ENCODE measurements around the gene F7. TPM values are rescaled to one million over a fixed set of nuclear protein-coding genes. Genes with fewer than 3 reads are reported as not detected.

The F7 gene
- total RNA-seq (2012; rRNA removed) (under 0.01 TPM in 1 of 2 replicates, not detected in the other), polyA plus RNA-seq (2012; rRNA removed) (0.07 and 0.09 TPM in 2 replicates), Bru-seq, nascent RNA (not detected), BruChase-seq, experiment 1, labeled RNA remaining after a 6-hour chase (percentile 5 among the genes with signal in this experiment), BruChase-seq, experiment 2, labeled RNA remaining after a 2-hour chase (percentile 9 among the genes with signal in this experiment)
- polyA plus RNA-seq (2012; cell fraction: cytosol; rRNA removed), result 0.03 TPM in 1 of 2 replicates, not detected in the other
- 0.09 TPM in 2 replicates for polyA plus RNA-seq (2012; cell fraction: nucleus; rRNA removed; ENCODE audit: low replicate concordance)
- long read RNA-seq, result 0 reads

DNA sequence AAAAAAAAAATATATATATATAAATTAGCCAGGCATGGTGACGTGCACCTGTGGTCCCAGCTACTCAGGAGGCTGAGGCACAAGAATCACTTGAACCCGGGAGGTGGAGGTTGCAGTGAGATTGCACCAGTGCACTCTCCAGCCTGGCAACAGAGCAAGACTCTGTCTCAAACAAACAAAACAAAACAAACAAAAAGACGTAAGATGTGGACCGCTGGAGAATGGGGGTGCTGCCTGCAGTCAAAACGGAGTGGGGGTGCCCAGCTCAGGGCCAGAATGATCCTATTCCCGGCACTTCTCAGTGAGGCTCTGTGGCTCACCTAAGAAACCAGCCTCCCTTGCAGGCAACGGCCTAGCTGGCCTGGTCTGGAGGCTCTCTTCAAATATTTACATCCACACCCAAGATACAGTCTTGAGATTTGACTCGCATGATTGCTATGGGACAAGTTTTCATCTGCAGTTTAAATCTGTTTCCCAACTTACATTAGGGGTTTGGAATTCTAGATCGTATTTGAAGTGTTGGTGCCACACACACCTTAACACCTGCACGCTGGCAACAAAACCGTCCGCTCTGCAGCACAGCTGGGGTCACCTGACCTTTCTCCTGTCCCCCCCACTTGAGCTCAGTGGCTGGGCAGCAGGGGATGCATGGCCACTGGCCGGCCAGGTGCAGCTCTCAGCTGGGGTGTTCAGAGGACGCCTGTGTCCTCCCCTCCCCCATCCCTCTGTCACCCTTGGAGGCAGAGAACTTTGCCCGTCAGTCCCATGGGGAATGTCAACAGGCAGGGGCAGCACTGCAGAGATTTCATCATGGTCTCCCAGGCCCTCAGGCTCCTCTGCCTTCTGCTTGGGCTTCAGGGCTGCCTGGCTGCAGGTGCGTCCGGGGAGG lies at the start of gene F7:
F7 (plus strand) TSS at position 760 of the 889 bp plus-strand sequence; CDS start at position 811, 51 bp downstream.
- Histone ChIP-seq H2BK5ac (ENCODE audit: low read depth, low read length, poor library complexity, severe bottlenecking) (no peak within 1 kb of the TSS), H3K23ac (ENCODE audit: low read depth, low read length) (no peak within 1 kb of the TSS), H4K8ac (ENCODE audit: low read depth in 2 of 2, low read length in 2 of 2) (peak within 1 kb of the TSS in 1 of 2 experiments; percentile 53; a peak in 1 of 4 replicates), H4K20me1 (ENCODE audit: insufficient read depth, low read length) (no peaks in the 10 kb centered on the region), H3K9me3 (ENCODE audit: control insufficient read depth, insufficient read depth, low read length) (peaks cover 8% of the 10 kb centered on the region; the same call in 1 of the 2 replicates), H3K4ac (ENCODE audit: low read depth, low read length) (peak within 1 kb of the TSS; percentile 19; the same call in 1 of the 2 replicates), H3K79me1 (ENCODE audit: low read depth in 1 of 2, low read length in 2 of 2) (no peaks in the 10 kb centered on the region), H3K9me1 (ENCODE audit: insufficient read depth, low read length) (peaks cover 2% of the 10 kb centered on the region; the same call in 1 of the 2 replicates), H2BK15ac (ENCODE audit: low read depth, low read length) (no peak within 1 kb of the TSS), H3K9ac (ENCODE audit: low read depth, low read length) (no peak within 1 kb of the TSS), H3K18ac (ENCODE audit: low read depth, low read length) (no peak within 1 kb of the TSS), H3K14ac (replicated peaks; ENCODE audit: low read depth, low read length) (peak within 1 kb of the TSS; percentile 15; the same call in 1 of the 2 replicates), H2AFZ (replicated peaks; ENCODE audit: low read length, poor library complexity) (peak within 1 kb of the TSS; percentile 67), H3K4me1 (ENCODE audit: control insufficient read depth, insufficient read depth, low read length) (peaks cover 3% of the 10 kb centered on the region; the same call in 1 of the 2 replicates), H2BK20ac (ENCODE audit: low read depth, low read length) (no peak within 1 kb of the TSS), H2AK5ac (ENCODE audit: low read depth, low read length) (peak within 1 kb of the TSS; percentile 50; the same call in 1 of the 2 replicates), H3K36me3 (ENCODE audit: control insufficient read depth, insufficient read depth, low read length) (no peaks in the 10 kb centered on the region), H4K5ac (ENCODE audit: low read depth, low read length) (no peak within 1 kb of the TSS), H3K4me3 (ENCODE audit: insufficient read depth, low read depth, low read length) (no peak within 1 kb of the TSS), H2BK120ac (ENCODE audit: low read depth, low read length) (peak within 1 kb of the TSS; percentile 64; the same call in 1 of the 2 replicates), H3K27ac (ENCODE audit: insufficient read depth, low read length) (no peak within 1 kb of the TSS), H4K91ac (ENCODE audit: insufficient read depth, low read depth, low read length) (no peak within 1 kb of the TSS; the same call in 1 of the 2 replicates), H2AK9ac (replicated peaks; ENCODE audit: low read depth, low read length, poor library complexity) (peak within 1 kb of the TSS; percentile 82), H3K4me2 (ENCODE audit: low read depth, low read length) (no peak within 1 kb of the TSS), H3K56ac (ENCODE audit: extremely low read depth, insufficient read depth, low read length) (no peak within 1 kb of the TSS), H3K27me3 (ENCODE audit: control insufficient read depth, insufficient read depth, low read length) (peaks cover 17% of the 10 kb centered on the region)
- in situ Hi-C loops (cut with MboI; ENCODE audit: low sequenced_read_pairs), result no loop called here
- BruUV-seq (replicated peaks), result no TSS peak
- ATAC-seq (ENCODE audit: low read depth), result peak; percentile 89
- POLR2A ChIA-PET (ENCODE audit: unreplicated experiment), result no interaction called here
- TF ChIP-seq MAZ (IDR thresholded peaks at IDR 0.05; ENCODE audit: borderline replicate concordance, low read depth, low read length) (no peak), POLR2A (IDR thresholded peaks at IDR 0.05; ENCODE audit: low read depth, low read length) (no peak), RAD21 (IDR thresholded peaks at IDR 0.05; ENCODE audit: low read length) (no peak), RFX5 (IDR thresholded peaks at IDR 0.05; ENCODE audit: low read depth, low read length) (no peak), MAFK (IDR thresholded peaks at IDR 0.05; ENCODE audit: low read depth, low read length) (no peak)
- TF ChIP-seq, protein P1, sequence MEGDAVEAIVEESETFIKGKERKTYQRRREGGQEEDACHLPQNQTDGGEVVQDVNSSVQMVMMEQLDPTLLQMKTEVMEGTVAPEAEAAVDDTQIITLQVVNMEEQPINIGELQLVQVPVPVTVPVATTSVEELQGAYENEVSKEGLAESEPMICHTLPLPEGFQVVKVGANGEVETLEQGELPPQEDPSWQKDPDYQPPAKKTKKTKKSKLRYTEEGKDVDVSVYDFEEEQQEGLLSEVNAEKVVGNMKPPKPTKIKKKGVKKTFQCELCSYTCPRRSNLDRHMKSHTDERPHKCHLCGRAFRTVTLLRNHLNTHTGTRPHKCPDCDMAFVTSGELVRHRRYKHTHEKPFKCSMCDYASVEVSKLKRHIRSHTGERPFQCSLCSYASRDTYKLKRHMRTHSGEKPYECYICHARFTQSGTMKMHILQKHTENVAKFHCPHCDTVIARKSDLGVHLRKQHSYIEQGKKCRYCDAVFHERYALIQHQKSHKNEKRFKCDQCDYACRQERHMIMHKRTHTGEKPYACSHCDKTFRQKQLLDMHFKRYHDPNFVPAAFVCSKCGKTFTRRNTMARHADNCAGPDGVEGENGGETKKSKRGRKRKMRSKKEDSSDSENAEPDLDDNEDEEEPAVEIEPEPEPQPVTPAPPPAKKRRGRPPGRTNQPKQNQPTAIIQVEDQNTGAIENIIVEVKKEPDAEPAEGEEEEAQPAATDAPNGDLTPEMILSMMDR (conservative IDR thresholded peaks at IDR 0.05; ENCODE audit: low read depth, low read length), result no peak
- dilution Hi-C loops (cut with HindIII; ENCODE audit: low sequenced_read_pairs, unreplicated experiment), result no loop called here
- peak; percentile 45 for DNase-seq
- intact Hi-C loops (cut with micrococcal nuclease), result no loop called here
- CTCF ChIA-PET, result no interaction called here
- WGBS, 2 experiments (ENCODE audit: extremely low coverage in 2 of 2, insufficient read length in 1 of 2), result 44% methylated on average over 1 of the region's 17 CpGs; no CpG with 5 or more reads in 1 of the 2 experiments
